Trophoblast cell (in vitro differentiated cells and primary cell): ENCODE measurements around the gene SASH1.

Experiments used
- DNase-seq, 2 donors: peaks; one replicate each; pipeline ENCODE4 v3.0.0-alpha.2; 2016
- H2AFZ ChIP-seq: 2 replicates; pipeline ENCODE4 v1.6.1; 2013; ENCODE audit warnings: low read length, moderate library complexity, mild to moderate bottlenecking; ENCODE audit not compliant: insufficient read depth, poor library complexity
- H2AK5ac ChIP-seq: 2 replicates; pipeline ENCODE4 v1.6.1; 2013; ENCODE audit warnings: mild to moderate bottlenecking, low read length
- H2BK120ac ChIP-seq: 2 replicates; pipeline ENCODE4 v1.6.1; 2013; ENCODE audit warnings: low read length, mild to moderate bottlenecking, moderate library complexity; ENCODE audit not compliant: insufficient read depth, poor library complexity
- H2BK12ac ChIP-seq: 2 replicates; pipeline ENCODE4 v1.6.1; 2013; ENCODE audit warnings: mild to moderate bottlenecking, low read length, moderate library complexity
- H2BK5ac ChIP-seq: 2 replicates; pipeline ENCODE4 v1.6.1; 2013; ENCODE audit warnings: low read length, low read depth, moderate library complexity, mild to moderate bottlenecking; ENCODE audit not compliant: poor library complexity
- H3K14ac ChIP-seq: 2 replicates; pipeline ENCODE4 v1.6.1; 2013; ENCODE audit warnings: mild to moderate bottlenecking, low read length
- H3K18ac ChIP-seq: 2 replicates; pipeline ENCODE4 v1.6.1; 2013; ENCODE audit warnings: mild to moderate bottlenecking, low read length
- H3K23ac ChIP-seq: 2 replicates; pipeline ENCODE4 v1.6.1; 2013; ENCODE audit warnings: low read length
- H3K27ac ChIP-seq: 2 replicates; pipeline ENCODE4 v1.5.1; 2013; ENCODE audit warnings: low read depth, mild to moderate bottlenecking, inconsistent platforms, low read length, moderate library complexity
- H3K27me3 ChIP-seq: 2 replicates; pipeline ENCODE4 v1.6.1; 2013; ENCODE audit warnings: inconsistent platforms, mild to moderate bottlenecking, low read length, moderate library complexity; ENCODE audit not compliant: insufficient read depth
- H3K36me3 ChIP-seq, 2 experiments: 1 replicate in 1 of 2; 2 replicates in 1 of 2; pipeline ENCODE4 v1.6.1; 2013; ENCODE audit warnings: low read length in 2 of 2, mild to moderate bottlenecking in 2 of 2, moderate library complexity in 1 of 2; ENCODE audit not compliant: insufficient read depth in 2 of 2, control insufficient read depth in 1 of 2
- H3K4ac ChIP-seq: 2 replicates; pipeline ENCODE4 v1.6.1; 2013; ENCODE audit warnings: low read depth, mild to moderate bottlenecking, low read length, moderate library complexity
- H3K4me1 ChIP-seq, 2 experiments: 1 replicate in 1 of 2; 2 replicates in 1 of 2; pipeline ENCODE4 v1.6.1; 2013; ENCODE audit warnings: low read length in 2 of 2, mild to moderate bottlenecking in 2 of 2, moderate library complexity in 1 of 2; ENCODE audit not compliant: insufficient read depth in 2 of 2, control insufficient read depth in 1 of 2
- H3K4me2 ChIP-seq: 2 replicates; pipeline ENCODE4 v1.6.1; 2013; ENCODE audit warnings: inconsistent platforms, mild to moderate bottlenecking, low read length, moderate library complexity
- H3K4me3 ChIP-seq: 2 replicates; pipeline ENCODE4 v1.5.1; 2013; ENCODE audit warnings: mild to moderate bottlenecking, low read depth, low read length, inconsistent platforms
- H3K79me1 ChIP-seq: one replicate; pipeline ENCODE4 v1.6.1; 2013; ENCODE audit warnings: low read length
- H3K79me2 ChIP-seq: 2 replicates; pipeline ENCODE4 v1.6.1; 2013; ENCODE audit warnings: low read length, mild to moderate bottlenecking; ENCODE audit not compliant: control insufficient read depth, insufficient read depth, poor library complexity
- H3K9ac ChIP-seq: 2 replicates; pipeline ENCODE4 v1.6.1; 2013; ENCODE audit warnings: mild to moderate bottlenecking, low read length
- H3K9me3 ChIP-seq: 2 replicates; pipeline ENCODE4 v1.6.1; 2013; ENCODE audit warnings: low read depth, mild to moderate bottlenecking, control low read depth, inconsistent platforms, low read length; ENCODE audit not compliant: insufficient read depth
- H4K12ac ChIP-seq: 2 replicates; pipeline ENCODE4 v1.6.1; 2013; ENCODE audit warnings: low read depth, mild to moderate bottlenecking, low read length, moderate library complexity
- H4K8ac ChIP-seq: 2 replicates; pipeline ENCODE4 v1.6.1; 2013; ENCODE audit warnings: low read depth, mild to moderate bottlenecking, low read length, moderate library complexity
- H4K91ac ChIP-seq: one replicate; pipeline ENCODE4 v1.6.1; 2013; ENCODE audit warnings: low read depth, mild to moderate bottlenecking, low read length, moderate library complexity
- WGBS: extraction: QIAGEN DNeasy Blood & Tissue Kit; methylation state at CpG from one replicate; pipeline ENCODE4 v1.1.7; 2013; ENCODE audit warnings: missing lambda C conversion rate; ENCODE audit not compliant: insufficient read length, insufficient coverage; ENCODE audit errors: extremely low coverage; 5-methylcytosine and 5-hydroxymethylcytosine counted together

The SASH1 gene

DNA sequence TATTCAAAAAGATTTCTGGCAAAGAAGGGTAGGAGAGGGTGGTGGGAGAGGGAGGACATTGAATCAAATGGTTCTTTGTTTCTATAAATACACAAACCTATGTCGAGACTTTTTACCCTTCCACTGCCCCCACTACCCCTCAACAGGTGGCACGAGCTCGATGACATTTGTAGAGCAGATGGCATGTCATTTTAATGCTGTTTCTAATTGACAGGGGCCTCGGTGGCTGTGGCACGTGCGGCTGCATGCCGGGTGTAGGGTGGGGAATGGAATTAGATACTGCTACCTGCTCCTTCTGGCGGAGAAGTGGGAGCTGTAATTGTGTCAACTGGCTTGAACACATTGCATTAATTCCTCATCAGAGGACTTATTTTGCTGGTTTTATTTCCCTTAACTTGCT is 29.1 kb upstream of the SASH1 start:
- Histone ChIP-seq H2BK120ac (no peak overlapping the region), H2BK5ac (no peak overlapping the region), H3K79me1 (no peaks in the 10 kb centered on the region), H4K12ac (no peak overlapping the region), H3K9me3 (no peaks in the 10 kb centered on the region), H3K4me1 (peaks cover 2% of the 10 kb centered on the region in 2 experiments), H3K4me2 (no peak overlapping the region), H3K36me3 (peaks cover 0 to 2% of the 10 kb centered on the region in 2 experiments), H2BK12ac (no peak overlapping the region), H3K27me3 (no peaks in the 10 kb centered on the region), H4K91ac (no peak overlapping the region), H3K14ac (no peak overlapping the region), H2AK5ac (no peak overlapping the region), H3K23ac (no peak overlapping the region), H3K9ac (no peak overlapping the region), H2AFZ (no peak overlapping the region), H3K18ac (no peak overlapping the region), H3K4me3 (no peak overlapping the region), H4K8ac (no peak overlapping the region), H3K4ac (no peak overlapping the region), H3K27ac (no peak overlapping the region), H3K79me2 (no peaks in the 10 kb centered on the region)
- WGBS: no CpG with 5 or more reads among the region's 8 CpGs
- DNase-seq: no peak

DNA sequence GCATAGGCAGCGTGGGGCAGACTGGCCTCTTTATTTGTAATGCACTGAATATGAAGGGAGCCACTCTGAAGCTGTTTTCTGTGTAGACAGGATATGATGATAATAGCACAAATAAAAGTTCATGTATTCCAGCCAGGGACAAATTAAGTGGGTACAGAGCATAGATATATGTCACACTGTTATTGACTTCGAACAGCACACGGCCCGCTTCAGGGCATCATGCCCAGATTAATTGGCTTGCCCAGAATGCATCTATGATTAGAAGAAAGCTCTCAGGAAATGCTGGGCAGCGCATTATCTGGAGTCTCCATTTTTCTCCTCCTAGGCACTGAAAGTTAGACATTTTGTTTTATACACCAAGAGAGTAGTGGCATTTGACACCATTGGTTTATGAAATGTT is 26.3 kb upstream of the SASH1 start:
- Histone ChIP-seq H4K12ac (no peak overlapping the region), H3K4me1 (no peaks in the 10 kb centered on the region), H3K79me2 (no peaks in the 10 kb centered on the region), H2AFZ (no peak overlapping the region), H3K14ac (no peak overlapping the region), H2BK12ac (no peak overlapping the region), H3K9ac (no peak overlapping the region), H3K23ac (no peak overlapping the region), H4K8ac (no peak overlapping the region), H4K91ac (no peak overlapping the region), H3K18ac (no peak overlapping the region), H3K27me3 (no peaks in the 10 kb centered on the region), H3K27ac (no peak overlapping the region), H3K9me3 (no peaks in the 10 kb centered on the region), H2AK5ac (no peak overlapping the region), H2BK5ac (no peak overlapping the region), H3K4me2 (no peak overlapping the region), H3K4ac (no peak overlapping the region), H2BK120ac (no peak overlapping the region), H3K79me1 (no peaks in the 10 kb centered on the region), H3K36me3 (peaks cover 0 to 2% of the 10 kb centered on the region in 2 experiments), H3K4me3 (no peak overlapping the region)
- DNase-seq: no peak
- WGBS: no CpG with 5 or more reads among the region's 5 CpGs

DNA sequence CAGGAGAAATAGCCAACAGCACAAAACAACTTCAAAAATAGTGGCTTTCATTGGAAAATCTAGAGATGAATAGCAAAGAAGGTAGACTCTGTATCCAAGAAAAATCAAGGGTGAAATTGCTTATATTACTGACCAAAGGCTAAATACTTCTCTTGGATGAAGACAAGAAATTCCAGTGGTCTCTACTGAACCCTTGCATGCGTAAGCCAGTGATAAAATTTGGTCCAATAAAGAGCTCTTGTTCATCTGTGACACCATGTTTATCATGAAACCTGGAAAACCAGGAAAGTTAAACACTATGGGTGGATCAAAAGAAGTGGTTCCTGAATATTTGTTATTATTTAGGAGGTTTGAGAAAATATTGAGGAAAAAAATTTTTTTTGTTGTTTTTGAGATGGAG is 25.6 kb upstream of the SASH1 start:
- no peak overlapping the region for H2BK120ac ChIP-seq
- no peak overlapping the region for H3K4me2 ChIP-seq
- no peak overlapping the region for H2AFZ ChIP-seq
- H3K9ac ChIP-seq: no peak overlapping the region
- H3K4me3 ChIP-seq: no peak overlapping the region
- H4K12ac ChIP-seq: no peak overlapping the region
- no peak overlapping the region for H2BK12ac ChIP-seq
- no peak overlapping the region for H3K14ac ChIP-seq
- peaks cover 0 to 2% of the 10 kb centered on the region in 2 experiments for H3K36me3 ChIP-seq
- no peak overlapping the region for H3K27ac ChIP-seq
- no peak overlapping the region for H2BK5ac ChIP-seq
- no peak overlapping the region for H4K91ac ChIP-seq
- H3K79me2 ChIP-seq: no peaks in the 10 kb centered on the region
- no peaks in the 10 kb centered on the region for H3K27me3 ChIP-seq
- no peak overlapping the region for H3K4ac ChIP-seq
- WGBS: no CpG with 5 or more reads among the region's 1 CpG
- no peak for DNase-seq
- H4K8ac ChIP-seq: no peak overlapping the region
- H3K4me1 ChIP-seq: no peaks in the 10 kb centered on the region
- H3K79me1 ChIP-seq: no peaks in the 10 kb centered on the region
- no peak overlapping the region for H3K18ac ChIP-seq
- H2AK5ac ChIP-seq: no peak overlapping the region
- no peak overlapping the region for H3K23ac ChIP-seq
- no peaks in the 10 kb centered on the region for H3K9me3 ChIP-seq

DNA sequence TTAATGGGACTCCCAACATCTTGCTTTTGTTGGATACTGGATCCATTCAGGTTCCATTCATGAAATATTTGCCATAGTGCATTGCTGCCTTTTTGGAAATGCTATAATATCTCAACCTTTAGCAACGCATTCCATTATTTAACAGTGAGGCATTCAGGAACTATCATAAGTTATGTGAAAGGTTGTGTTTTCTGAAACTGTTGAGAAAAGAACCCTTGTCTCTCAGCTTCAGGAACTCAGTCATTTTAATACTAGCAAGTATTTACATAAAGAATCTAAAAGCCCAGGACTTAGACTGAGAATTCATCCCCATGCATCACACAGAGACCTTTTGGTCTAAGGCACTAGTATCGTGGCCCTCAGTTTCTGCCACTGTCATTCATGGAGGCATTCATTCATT is 24.9 kb upstream of the SASH1 start:
- Histone ChIP-seq H2AK5ac (no peak overlapping the region), H3K4ac (no peak overlapping the region), H3K18ac (no peak overlapping the region), H3K9ac (no peak overlapping the region), H4K12ac (no peak overlapping the region), H2BK5ac (no peak overlapping the region), H3K14ac (no peak overlapping the region), H4K91ac (no peak overlapping the region), H2AFZ (no peak overlapping the region), H3K4me3 (no peak overlapping the region), H3K4me2 (no peak overlapping the region), H3K27me3 (no peaks in the 10 kb centered on the region), H3K23ac (no peak overlapping the region), H3K27ac (no peak overlapping the region), H3K9me3 (no peaks in the 10 kb centered on the region), H3K4me1 (no peaks in the 10 kb centered on the region), H3K79me1 (no peaks in the 10 kb centered on the region), H2BK12ac (no peak overlapping the region), H4K8ac (no peak overlapping the region), H2BK120ac (no peak overlapping the region), H3K36me3 (peaks cover 0 to 2% of the 10 kb centered on the region in 2 experiments), H3K79me2 (no peaks in the 10 kb centered on the region)
- peak in 1 of 2 donors; percentile 79 for DNase-seq
- no CpG with 5 or more reads among the region's 2 CpGs for WGBS
